PFSK-1 (cell line): ENCODE measurements around the gene FAM168B.

Experiments
- TAF1 ChIP-seq: IDR thresholded peaks from 2 replicates; pipeline ENCODE4 v1.6.1; 2012; ENCODE audit warnings: low read length, control low read depth, borderline replicate concordance; ENCODE audit not compliant: insufficient read depth
- TF ChIP-seq, protein P1 (sequence below), 2 experiments: IDR thresholded peaks; 2 replicates each; pipeline versions ENCODE4 v1.6.1 to v1.8.0; 2011 to 2012; ENCODE audit warnings: low read depth in 2 of 2, low read length in 2 of 2, control low read depth in 1 of 2, inconsistent platforms in 1 of 2, mild to moderate bottlenecking in 1 of 2, moderate library complexity in 1 of 2; ENCODE audit not compliant: insufficient read depth in 1 of 2

DNA sequence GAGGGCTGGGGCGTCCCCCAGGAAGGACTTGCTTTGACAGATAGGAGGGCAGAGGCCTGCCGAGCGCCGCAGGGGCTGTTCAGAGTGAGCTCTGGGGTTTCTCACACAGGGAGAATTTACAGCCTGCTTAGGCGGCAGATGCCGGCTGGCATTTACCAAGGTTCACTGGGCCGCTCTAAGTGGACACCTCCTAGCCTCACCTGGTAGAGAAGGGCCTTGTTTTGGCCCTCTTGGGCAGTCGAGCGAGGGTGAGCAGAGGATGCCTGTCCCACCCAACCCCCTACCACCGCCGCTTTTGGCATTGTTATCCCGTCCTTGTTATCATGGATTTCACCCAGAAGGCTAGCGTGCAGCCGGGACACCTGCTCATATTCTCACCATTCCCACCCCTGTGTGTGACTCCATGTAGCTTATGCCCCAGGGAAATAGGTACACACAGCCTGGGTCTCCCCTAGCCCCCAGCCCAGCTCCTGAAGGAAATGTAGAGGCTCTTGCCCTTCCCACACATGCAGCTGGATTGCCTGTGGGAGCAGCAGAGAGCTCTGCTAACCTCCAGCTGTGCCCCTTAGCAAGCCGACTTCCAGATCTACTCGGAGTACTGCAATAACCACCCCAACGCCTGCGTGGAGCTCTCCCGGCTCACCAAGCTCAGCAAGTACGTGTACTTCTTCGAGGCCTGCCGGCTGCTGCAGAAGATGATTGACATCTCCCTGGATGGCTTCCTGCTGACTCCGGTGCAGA is 52.4 kb downstream of the FAM168B start:
- TF ChIP-seq, protein P1, sequence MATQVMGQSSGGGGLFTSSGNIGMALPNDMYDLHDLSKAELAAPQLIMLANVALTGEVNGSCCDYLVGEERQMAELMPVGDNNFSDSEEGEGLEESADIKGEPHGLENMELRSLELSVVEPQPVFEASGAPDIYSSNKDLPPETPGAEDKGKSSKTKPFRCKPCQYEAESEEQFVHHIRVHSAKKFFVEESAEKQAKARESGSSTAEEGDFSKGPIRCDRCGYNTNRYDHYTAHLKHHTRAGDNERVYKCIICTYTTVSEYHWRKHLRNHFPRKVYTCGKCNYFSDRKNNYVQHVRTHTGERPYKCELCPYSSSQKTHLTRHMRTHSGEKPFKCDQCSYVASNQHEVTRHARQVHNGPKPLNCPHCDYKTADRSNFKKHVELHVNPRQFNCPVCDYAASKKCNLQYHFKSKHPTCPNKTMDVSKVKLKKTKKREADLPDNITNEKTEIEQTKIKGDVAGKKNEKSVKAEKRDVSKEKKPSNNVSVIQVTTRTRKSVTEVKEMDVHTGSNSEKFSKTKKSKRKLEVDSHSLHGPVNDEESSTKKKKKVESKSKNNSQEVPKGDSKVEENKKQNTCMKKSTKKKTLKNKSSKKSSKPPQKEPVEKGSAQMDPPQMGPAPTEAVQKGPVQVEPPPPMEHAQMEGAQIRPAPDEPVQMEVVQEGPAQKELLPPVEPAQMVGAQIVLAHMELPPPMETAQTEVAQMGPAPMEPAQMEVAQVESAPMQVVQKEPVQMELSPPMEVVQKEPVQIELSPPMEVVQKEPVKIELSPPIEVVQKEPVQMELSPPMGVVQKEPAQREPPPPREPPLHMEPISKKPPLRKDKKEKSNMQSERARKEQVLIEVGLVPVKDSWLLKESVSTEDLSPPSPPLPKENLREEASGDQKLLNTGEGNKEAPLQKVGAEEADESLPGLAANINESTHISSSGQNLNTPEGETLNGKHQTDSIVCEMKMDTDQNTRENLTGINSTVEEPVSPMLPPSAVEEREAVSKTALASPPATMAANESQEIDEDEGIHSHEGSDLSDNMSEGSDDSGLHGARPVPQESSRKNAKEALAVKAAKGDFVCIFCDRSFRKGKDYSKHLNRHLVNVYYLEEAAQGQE (IDR thresholded peaks at IDR 0.05; ENCODE audit: insufficient read depth in 1 of 2, low read depth in 2 of 2, low read length in 2 of 2), result no peak
- TF ChIP-seq TAF1, result no peak
